Skeletal muscle tissue (tissue), 4 donors: Measurements from ENCODE around the gene MYO16. TPM values are rescaled to one million over a fixed set of nuclear protein-coding genes. Genes with fewer than 3 reads are reported as not detected.

Experiments used
- H3K27ac ChIP-seq: one replicate; pipeline ENCODE4 v1.7.0; 2013; ENCODE audit warnings: mild to moderate bottlenecking, low read depth, low read length, inconsistent platforms
- H3K27me3 ChIP-seq, 3 donors: one replicate each; pipeline ENCODE4 v1.7.0; 2013; ENCODE audit warnings: low read length in 3 of 3; ENCODE audit not compliant: control insufficient read depth in 3 of 3, insufficient read depth in 3 of 3
- H3K36me3 ChIP-seq, 3 donors: one replicate each; pipeline ENCODE4 v1.7.0; 2013; ENCODE audit warnings: low read length in 3 of 3; ENCODE audit not compliant: control insufficient read depth in 3 of 3, insufficient read depth in 3 of 3
- H3K4me1 ChIP-seq, 3 donors: one replicate each; pipeline ENCODE4 v1.7.0; 2013; ENCODE audit warnings: low read length in 3 of 3, mild to moderate bottlenecking in 3 of 3; ENCODE audit not compliant: control insufficient read depth in 3 of 3, insufficient read depth in 3 of 3
- H3K4me3 ChIP-seq, 3 donors: one replicate each; pipeline ENCODE4 v1.7.0; 2013; ENCODE audit warnings: low read length in 3 of 3
- H3K9ac ChIP-seq, 3 donors: one replicate each; pipeline ENCODE4 v1.7.0; 2013; ENCODE audit warnings: low read length in 3 of 3, mild to moderate bottlenecking in 3 of 3, moderate library complexity in 2 of 3, low read depth in 1 of 3
- H3K9me3 ChIP-seq, 3 donors: one replicate each; pipeline ENCODE4 v1.7.0; 2013; ENCODE audit warnings: low read length in 3 of 3; ENCODE audit not compliant: control insufficient read depth in 3 of 3
- total RNA-seq: library from RNA; depleted of rRNA; stranded (reverse); fragments of >200 nt; gene quantifications from one replicate; pipeline ENCODE4 v1.2.3, GENCODE V29; 2014
- donor health status: Osteomylitis.

The MYO16 gene
- total RNA-seq, 1 donor from 2014 or later: 43.8 TPM

GRCh38 chr13:108813587-108814170 is 184.3 kb downstream of the MYO16 start:
- H3K36me3 ChIP-seq: no peaks in the 10 kb centered on the region
- H3K9ac ChIP-seq: no peak overlapping the region
- no peak overlapping the region for H3K27ac ChIP-seq
- H3K9me3 ChIP-seq: no peaks in the 10 kb centered on the region
- H3K27me3 ChIP-seq: no peaks in the 10 kb centered on the region
- H3K4me3 ChIP-seq: no peak overlapping the region
- H3K4me1 ChIP-seq: no peaks in the 10 kb centered on the region

- no peaks in the 10 kb centered on the region for H3K27me3 ChIP-seq
Observed at GRCh38 chr13:108816375-108816774, 187.0 kb downstream of the MYO16 start.

GRCh38 chr13:108827646-108828045 is 198.2 kb downstream of the MYO16 start:
- Histone ChIP-seq H3K4me3 (no peak overlapping the region), H3K9ac (no peak overlapping the region), H3K27me3 (no peaks in the 10 kb centered on the region)

More at GRCh38 chr13:108816375-108816774, 187.0 kb downstream of the MYO16 start:
- Histone ChIP-seq H3K4me3 (no peak overlapping the region), H3K27ac (no peak overlapping the region), H3K9ac (no peak overlapping the region), H3K36me3 (no peaks in the 10 kb centered on the region), H3K9me3 (no peaks in the 10 kb centered on the region), H3K4me1 (no peaks in the 10 kb centered on the region)

GRCh38 chr13:108828086-108828815 is 198.8 kb downstream of the MYO16 start:
- H3K36me3 ChIP-seq: no peaks in the 10 kb centered on the region
- peaks cover 0 to 2% (median 0%) of the 10 kb centered on the region in 3 donors for H3K9me3 ChIP-seq
- no peak overlapping the region for H3K4me3 ChIP-seq
- H3K27ac ChIP-seq: no peak overlapping the region
- no peak overlapping the region for H3K9ac ChIP-seq
- no peaks in the 10 kb centered on the region for H3K4me1 ChIP-seq
- no peaks in the 10 kb centered on the region for H3K27me3 ChIP-seq

More at GRCh38 chr13:108827646-108828045, 198.2 kb downstream of the MYO16 start:
- Histone ChIP-seq H3K36me3 (no peaks in the 10 kb centered on the region), H3K27ac (no peak overlapping the region), H3K9me3 (peaks cover 0 to 2% (median 0%) of the 10 kb centered on the region in 3 donors), H3K4me1 (no peaks in the 10 kb centered on the region)

- no peak overlapping the region for H3K9ac ChIP-seq
- H3K36me3 ChIP-seq: no peaks in the 10 kb centered on the region
- no peaks in the 10 kb centered on the region for H3K4me1 ChIP-seq
- peaks cover 0 to 2% (median 0%) of the 10 kb centered on the region in 3 donors for H3K9me3 ChIP-seq
- no peaks in the 10 kb centered on the region for H3K27me3 ChIP-seq
- no peak overlapping the region for H3K27ac ChIP-seq
- H3K4me3 ChIP-seq: no peak overlapping the region
Observed at GRCh38 chr13:108830916-108831315, 201.5 kb downstream of the MYO16 start.

- Histone ChIP-seq H3K4me1 (no peaks in the 10 kb centered on the region), H3K27ac (no peak overlapping the region), H3K9me3 (peaks cover 0 to under 1% (median 0%) of the 10 kb centered on the region in 3 donors), H3K27me3 (no peaks in the 10 kb centered on the region), H3K4me3 (no peak overlapping the region), H3K36me3 (no peaks in the 10 kb centered on the region), H3K9ac (no peak overlapping the region)
Observed at GRCh38 chr13:108833531-108833930, 204.1 kb downstream of the MYO16 start.

- Histone ChIP-seq H3K36me3 (no peaks in the 10 kb centered on the region), H3K9ac (no peak overlapping the region), H3K27ac (no peak overlapping the region), H3K4me3 (no peak overlapping the region), H3K9me3 (no peaks in the 10 kb centered on the region), H3K27me3 (no peaks in the 10 kb centered on the region), H3K4me1 (no peaks in the 10 kb centered on the region)
Observed at GRCh38 chr13:108834193-108834592, 204.8 kb downstream of the MYO16 start.

GRCh38 chr13:108835083-108835482 is 205.7 kb downstream of the MYO16 start:
- no peak overlapping the region for H3K4me3 ChIP-seq
- H3K27ac ChIP-seq: no peak overlapping the region
- no peaks in the 10 kb centered on the region for H3K4me1 ChIP-seq
- no peaks in the 10 kb centered on the region for H3K27me3 ChIP-seq
- H3K36me3 ChIP-seq: no peaks in the 10 kb centered on the region
- no peak overlapping the region for H3K9ac ChIP-seq
- H3K9me3 ChIP-seq: no peaks in the 10 kb centered on the region

- Histone ChIP-seq H3K4me1 (no peaks in the 10 kb centered on the region), H3K36me3 (no peaks in the 10 kb centered on the region), H3K9me3 (no peaks in the 10 kb centered on the region), H3K27ac (no peak overlapping the region), H3K4me3 (no peak overlapping the region), H3K27me3 (no peaks in the 10 kb centered on the region), H3K9ac (no peak overlapping the region)
Observed at GRCh38 chr13:108850691-108851090, 221.3 kb downstream of the MYO16 start.

- no peaks in the 10 kb centered on the region for H3K4me1 ChIP-seq
- no peak overlapping the region for H3K9ac ChIP-seq
- no peaks in the 10 kb centered on the region for H3K27me3 ChIP-seq
- H3K9me3 ChIP-seq: no peaks in the 10 kb centered on the region
- H3K36me3 ChIP-seq: no peaks in the 10 kb centered on the region
- no peak overlapping the region for H3K27ac ChIP-seq
- no peak overlapping the region for H3K4me3 ChIP-seq
Observed at GRCh38 chr13:108851660-108852059, 222.2 kb downstream of the MYO16 start.
